Endothelial cell (in vitro differentiated cells): Measurements from ENCODE around the gene NDUFAB1. TPM values are rescaled to one million over a fixed set of nuclear protein-coding genes. Genes with fewer than 3 reads are reported as not detected.

Experiments used
- DNase-seq: peaks from one replicate; pipeline ENCODE4 v3.0.0; 2021; ENCODE audit warnings: low spot score
- H3K27ac Mint-ChIP-seq: one replicate; pipeline ENCODE4 v1.8.0; 2021; ENCODE audit warnings: mixed read lengths, inconsistent platforms; ENCODE audit not compliant: unreplicated experiment
- H3K27me3 Mint-ChIP-seq: one replicate; pipeline ENCODE4 v1.8.0; 2021; ENCODE audit warnings: mild to moderate bottlenecking, moderate library complexity, mixed read lengths, inconsistent platforms; ENCODE audit not compliant: unreplicated experiment
- H3K36me3 Mint-ChIP-seq: one replicate; pipeline ENCODE4 v1.8.0; 2021; ENCODE audit warnings: mild to moderate bottlenecking, low read depth, mixed read lengths, inconsistent platforms; ENCODE audit not compliant: unreplicated experiment
- H3K4me1 Mint-ChIP-seq: one replicate; pipeline ENCODE4 v1.8.0; 2021; ENCODE audit warnings: mild to moderate bottlenecking, mixed read lengths, inconsistent platforms; ENCODE audit not compliant: unreplicated experiment
- H3K4me3 Mint-ChIP-seq: one replicate; pipeline ENCODE4 v1.8.0; 2021; ENCODE audit warnings: mild to moderate bottlenecking, mixed read lengths, inconsistent platforms; ENCODE audit not compliant: unreplicated experiment
- H3K9me3 Mint-ChIP-seq: one replicate; pipeline ENCODE4 v1.8.0; 2021; ENCODE audit warnings: mixed read lengths, inconsistent platforms; ENCODE audit not compliant: unreplicated experiment
- CTCF ChIP-seq: fragments of 200-600 bp; sonication (generic); IDR thresholded peaks from one replicate; pipeline ENCODE4 v1.5.0; 2021; ENCODE audit warnings: antibody characterized with exemption; ENCODE audit not compliant: unreplicated experiment
- long read RNA-seq: library from polyadenylated mRNA; unstranded; transcript quantifications from one replicate; pipeline ENCODE4 v2.0.0, GENCODE V29; 2020; ENCODE audit not compliant: unreplicated experiment
- total RNA-seq: library from RNA; stranded (reverse); fragmentation: NEBNext Ultra II Directional; extraction: Animal tissue kit (Norgen Biotek cat#: 25700); gene quantifications from one replicate; pipeline ENCODE4 v1.2.1, GENCODE V29; 2021; ENCODE audit not compliant: unreplicated experiment

Gene NDUFAB1
- total RNA-seq: 91.7 TPM
- long read RNA-seq, transcript NDUFAB1-201 (5 exons, 717 nt): major isoform, 64 of 64 reads
- long read RNA-seq, partial matches to known transcripts: 0 of 64 reads
- long read RNA-seq, other reads (novel, unspliced or antisense): 0 of 64 reads

DNA sequence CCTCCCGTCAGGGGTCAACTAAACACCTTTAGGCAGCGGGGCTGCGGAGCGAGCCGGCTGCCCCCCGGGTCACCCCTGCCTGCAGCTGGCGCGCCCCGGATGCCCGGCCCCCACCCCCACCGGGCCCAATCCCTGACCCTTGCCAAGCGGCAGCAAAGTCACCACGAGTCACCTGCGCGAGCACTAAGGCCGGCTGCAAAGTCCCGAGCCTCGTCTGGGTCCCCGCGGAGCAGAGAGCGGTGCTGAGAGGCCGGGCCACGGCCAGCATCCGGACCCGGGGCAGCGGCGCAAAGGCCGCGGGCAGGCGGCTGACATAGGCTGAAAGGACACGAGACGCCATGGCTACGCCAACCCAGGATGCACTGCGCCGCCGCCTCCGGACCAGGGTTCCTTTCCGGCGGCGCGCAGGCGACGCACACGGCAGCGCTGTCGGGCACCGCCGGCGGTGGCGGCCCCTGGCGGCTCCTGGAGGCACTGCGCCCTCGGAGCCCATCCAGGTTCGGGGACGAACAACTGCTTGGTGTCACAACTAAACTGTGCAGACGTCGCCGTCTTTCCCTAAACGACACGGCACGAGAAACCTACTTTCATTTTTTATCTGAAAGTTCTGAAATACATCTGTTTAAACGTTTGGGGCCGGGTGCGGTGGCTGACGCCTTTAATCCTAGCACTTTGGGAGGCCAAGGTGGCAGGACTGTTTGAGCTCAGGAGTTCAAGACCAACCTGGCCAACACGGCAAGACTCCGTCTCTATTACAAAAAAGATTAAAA is at the start of gene NDUFAB1:
Gene NDUFAB1, minus strand, starts transcription at position 366 of the 770 bp plus-strand sequence. Its CDS starts 26 bp downstream, at position 340.
- Mint-ChIP-seq H3K36me3 (peaks cover 11% of the 10 kb centered on the region), H3K27me3 (peaks cover 7% of the 10 kb centered on the region), H3K9me3 (no peaks in the 10 kb centered on the region), H3K4me3 (peak within 1 kb of the TSS; percentile 92), H3K4me1 (no peaks in the 10 kb centered on the region), H3K27ac (peak within 1 kb of the TSS; percentile 75)
- TF ChIP-seq CTCF: peak; percentile 98
- peak; percentile 96 for DNase-seq

- Mint-ChIP-seq H3K27ac (peak overlapping the region; percentile 99), H3K4me1 (peaks cover 12% of the 10 kb centered on the region), H3K9me3 (no peaks in the 10 kb centered on the region), H3K27me3 (peaks cover 13% of the 10 kb centered on the region), H3K36me3 (peaks cover 22% of the 10 kb centered on the region), H3K4me3 (peak overlapping the region; percentile 99)
- no peak for TF ChIP-seq CTCF
- no peak for DNase-seq
These were observed 46.2 kb upstream of the NDUFAB1 start for GRCh38 chr16:23642246-23642774.

DNA sequence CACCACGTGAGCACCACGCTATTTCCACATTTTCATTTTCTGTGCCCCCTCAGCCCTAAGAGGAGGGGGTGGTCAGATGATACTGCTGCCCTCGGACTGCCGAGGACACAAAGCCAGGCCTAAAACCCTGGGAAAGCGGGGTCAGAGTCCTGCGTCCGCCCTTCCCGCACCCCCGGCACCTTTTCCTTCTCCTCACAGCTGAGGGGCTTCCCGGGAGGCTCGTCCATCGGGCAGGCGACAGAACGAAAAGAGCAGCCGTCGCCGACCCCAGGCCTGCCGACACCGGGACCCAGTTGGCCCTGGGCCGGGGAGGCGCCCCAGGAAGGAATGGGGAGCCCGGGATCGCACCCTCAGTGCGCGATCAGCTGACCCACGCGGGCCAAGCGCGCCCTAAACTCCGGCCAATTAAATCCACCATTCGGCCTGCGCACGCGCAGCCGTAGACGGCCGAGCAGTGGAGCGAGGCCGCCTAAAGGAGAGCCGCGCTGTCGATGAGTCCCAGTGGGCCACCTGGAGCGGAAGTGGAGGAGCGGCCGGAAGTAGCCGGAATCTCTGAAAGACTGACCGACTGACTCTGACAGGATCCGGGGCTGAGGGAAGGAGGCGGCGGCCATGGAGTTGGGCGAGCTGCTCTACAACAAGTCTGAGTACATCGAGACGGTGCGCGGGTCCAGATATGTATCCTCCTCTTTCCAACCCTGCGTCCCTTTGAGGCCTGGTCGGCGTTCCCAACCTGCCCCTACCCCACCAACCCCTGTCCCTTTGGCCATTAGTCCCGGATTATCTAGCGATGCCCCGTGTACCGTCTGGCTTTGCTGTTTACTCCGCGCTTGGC is 45.0 kb upstream of the NDUFAB1 start, which contains the start of the genes DCTN5 and PALB2:
Gene DCTN5, plus strand, starts transcription at position 536 of the 835 bp plus-strand sequence. Its CDS starts 77 bp downstream, at position 613.
Gene PALB2, minus strand, starts transcription at position 380 of the 835 bp plus-strand sequence. Its CDS starts 153 bp downstream, at position 227.
- H3K4me3 Mint-ChIP-seq: peak within 1 kb of the TSS; percentile 99
- peaks cover 12% of the 10 kb centered on the region for H3K4me1 Mint-ChIP-seq
- H3K36me3 Mint-ChIP-seq: peaks cover 16% of the 10 kb centered on the region

GRCh38 chr16:23640615-23640930 is 44.5 kb upstream of the NDUFAB1 start:
- Mint-ChIP-seq H3K36me3 (peaks cover 15% of the 10 kb centered on the region), H3K9me3 (no peaks in the 10 kb centered on the region), H3K27ac (peak overlapping the region; percentile 97), H3K4me1 (peaks cover 12% of the 10 kb centered on the region), H3K4me3 (peak overlapping the region; percentile 99), H3K27me3 (peaks cover 13% of the 10 kb centered on the region)
- no peak for TF ChIP-seq CTCF
- no peak for DNase-seq

More for the DNA sequence above, 45.0 kb upstream of the NDUFAB1 start, which contains the start of the genes DCTN5 and PALB2:
- H3K27me3 Mint-ChIP-seq: peaks cover 13% of the 10 kb centered on the region
- peak; percentile 87 for DNase-seq
- no peaks in the 10 kb centered on the region for H3K9me3 Mint-ChIP-seq
- no peak for TF ChIP-seq CTCF
- H3K27ac Mint-ChIP-seq: peak within 1 kb of the TSS; percentile 99
